HL-60 (cell line): Measurements from ENCODE around the gene AGPAT4.

Experiments used
- DNase-seq, 2 experiments: peaks; one replicate each; pipeline ENCODE4 v3.0.0-alpha.2; 2010 to 2020; ENCODE audit warnings: low read depth in 1 of 2, low spot score in 1 of 2
- H3K27ac ChIP-seq: fragments of 250-450 bp; sonication (Bioruptor Pico); replicated peaks from 2 replicates; pipeline ENCODE4 v1.5.1; 2020; ENCODE audit warnings: mild to moderate bottlenecking, moderate library complexity
- H3K27me3 ChIP-seq: fragments of 250-450 bp; sonication (Bioruptor Pico); 2 replicates; pipeline ENCODE4 v1.5.1; 2021; ENCODE audit warnings: mild to moderate bottlenecking, moderate library complexity; ENCODE audit not compliant: insufficient read depth, poor library complexity, severe bottlenecking
- H3K4me3 ChIP-seq: replicated peaks from 2 replicates; pipeline ENCODE4 v1.5.1; 2011; ENCODE audit warnings: mild to moderate bottlenecking, control low read depth, low read length; ENCODE audit not compliant: insufficient read depth
- GABPA ChIP-seq: IDR thresholded peaks from 2 replicates; pipeline ENCODE4 v1.6.1; 2012; ENCODE audit warnings: low read depth
- POLR2AphosphoS5 ChIP-seq: IDR thresholded peaks from 2 replicates; pipeline ENCODE4 v1.6.1; 2012; ENCODE audit warnings: low read depth
- SPI1 ChIP-seq: IDR thresholded peaks from 2 replicates; pipeline ENCODE4 v1.6.1; 2012; ENCODE audit warnings: low read depth, mild to moderate bottlenecking, borderline replicate concordance
- TF ChIP-seq, protein P1 (sequence below): IDR thresholded peaks from 2 replicates; pipeline ENCODE4 v1.6.1; 2012; ENCODE audit warnings: low read depth; ENCODE audit not compliant: insufficient replicate concordance
- TF ChIP-seq, protein P2 (sequence below): IDR thresholded peaks from one replicate; pipeline ENCODE4 v1.5.1; 2011; ENCODE audit warnings: low read length, control low read depth, inconsistent platforms; ENCODE audit not compliant: insufficient read depth

Gene AGPAT4

DNA sequence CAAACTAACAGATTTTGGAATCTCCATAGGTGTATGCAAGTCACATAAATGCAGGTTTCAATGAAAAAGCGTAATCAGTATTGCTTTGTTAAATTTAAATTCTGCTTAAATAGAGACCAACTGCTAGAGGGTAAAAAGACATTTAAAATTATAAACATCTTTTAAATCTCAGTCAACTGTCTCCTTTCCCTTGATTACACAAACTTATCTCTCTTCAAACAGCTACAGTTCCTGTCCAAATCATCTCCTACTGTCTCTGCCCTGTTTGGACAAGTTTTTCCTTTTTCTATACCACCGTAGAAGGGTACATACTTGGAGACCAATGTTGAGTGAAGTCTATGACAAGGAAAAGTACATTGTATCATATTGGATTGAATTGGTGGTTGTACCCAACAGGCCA, 43.5 kb downstream of the AGPAT4 start:
- TF ChIP-seq GABPA = no peak
- TF ChIP-seq, protein P1, sequence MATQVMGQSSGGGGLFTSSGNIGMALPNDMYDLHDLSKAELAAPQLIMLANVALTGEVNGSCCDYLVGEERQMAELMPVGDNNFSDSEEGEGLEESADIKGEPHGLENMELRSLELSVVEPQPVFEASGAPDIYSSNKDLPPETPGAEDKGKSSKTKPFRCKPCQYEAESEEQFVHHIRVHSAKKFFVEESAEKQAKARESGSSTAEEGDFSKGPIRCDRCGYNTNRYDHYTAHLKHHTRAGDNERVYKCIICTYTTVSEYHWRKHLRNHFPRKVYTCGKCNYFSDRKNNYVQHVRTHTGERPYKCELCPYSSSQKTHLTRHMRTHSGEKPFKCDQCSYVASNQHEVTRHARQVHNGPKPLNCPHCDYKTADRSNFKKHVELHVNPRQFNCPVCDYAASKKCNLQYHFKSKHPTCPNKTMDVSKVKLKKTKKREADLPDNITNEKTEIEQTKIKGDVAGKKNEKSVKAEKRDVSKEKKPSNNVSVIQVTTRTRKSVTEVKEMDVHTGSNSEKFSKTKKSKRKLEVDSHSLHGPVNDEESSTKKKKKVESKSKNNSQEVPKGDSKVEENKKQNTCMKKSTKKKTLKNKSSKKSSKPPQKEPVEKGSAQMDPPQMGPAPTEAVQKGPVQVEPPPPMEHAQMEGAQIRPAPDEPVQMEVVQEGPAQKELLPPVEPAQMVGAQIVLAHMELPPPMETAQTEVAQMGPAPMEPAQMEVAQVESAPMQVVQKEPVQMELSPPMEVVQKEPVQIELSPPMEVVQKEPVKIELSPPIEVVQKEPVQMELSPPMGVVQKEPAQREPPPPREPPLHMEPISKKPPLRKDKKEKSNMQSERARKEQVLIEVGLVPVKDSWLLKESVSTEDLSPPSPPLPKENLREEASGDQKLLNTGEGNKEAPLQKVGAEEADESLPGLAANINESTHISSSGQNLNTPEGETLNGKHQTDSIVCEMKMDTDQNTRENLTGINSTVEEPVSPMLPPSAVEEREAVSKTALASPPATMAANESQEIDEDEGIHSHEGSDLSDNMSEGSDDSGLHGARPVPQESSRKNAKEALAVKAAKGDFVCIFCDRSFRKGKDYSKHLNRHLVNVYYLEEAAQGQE = no peak
- no peak for TF ChIP-seq SPI1
- no peak for TF ChIP-seq POLR2AphosphoS5
- TF ChIP-seq, protein P2, sequence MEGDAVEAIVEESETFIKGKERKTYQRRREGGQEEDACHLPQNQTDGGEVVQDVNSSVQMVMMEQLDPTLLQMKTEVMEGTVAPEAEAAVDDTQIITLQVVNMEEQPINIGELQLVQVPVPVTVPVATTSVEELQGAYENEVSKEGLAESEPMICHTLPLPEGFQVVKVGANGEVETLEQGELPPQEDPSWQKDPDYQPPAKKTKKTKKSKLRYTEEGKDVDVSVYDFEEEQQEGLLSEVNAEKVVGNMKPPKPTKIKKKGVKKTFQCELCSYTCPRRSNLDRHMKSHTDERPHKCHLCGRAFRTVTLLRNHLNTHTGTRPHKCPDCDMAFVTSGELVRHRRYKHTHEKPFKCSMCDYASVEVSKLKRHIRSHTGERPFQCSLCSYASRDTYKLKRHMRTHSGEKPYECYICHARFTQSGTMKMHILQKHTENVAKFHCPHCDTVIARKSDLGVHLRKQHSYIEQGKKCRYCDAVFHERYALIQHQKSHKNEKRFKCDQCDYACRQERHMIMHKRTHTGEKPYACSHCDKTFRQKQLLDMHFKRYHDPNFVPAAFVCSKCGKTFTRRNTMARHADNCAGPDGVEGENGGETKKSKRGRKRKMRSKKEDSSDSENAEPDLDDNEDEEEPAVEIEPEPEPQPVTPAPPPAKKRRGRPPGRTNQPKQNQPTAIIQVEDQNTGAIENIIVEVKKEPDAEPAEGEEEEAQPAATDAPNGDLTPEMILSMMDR = no peak
- no peak overlapping the region for H3K27ac ChIP-seq
- no peaks in the 10 kb centered on the region for H3K27me3 ChIP-seq
- DNase-seq = no peak
- no peak overlapping the region for H3K4me3 ChIP-seq

DNA sequence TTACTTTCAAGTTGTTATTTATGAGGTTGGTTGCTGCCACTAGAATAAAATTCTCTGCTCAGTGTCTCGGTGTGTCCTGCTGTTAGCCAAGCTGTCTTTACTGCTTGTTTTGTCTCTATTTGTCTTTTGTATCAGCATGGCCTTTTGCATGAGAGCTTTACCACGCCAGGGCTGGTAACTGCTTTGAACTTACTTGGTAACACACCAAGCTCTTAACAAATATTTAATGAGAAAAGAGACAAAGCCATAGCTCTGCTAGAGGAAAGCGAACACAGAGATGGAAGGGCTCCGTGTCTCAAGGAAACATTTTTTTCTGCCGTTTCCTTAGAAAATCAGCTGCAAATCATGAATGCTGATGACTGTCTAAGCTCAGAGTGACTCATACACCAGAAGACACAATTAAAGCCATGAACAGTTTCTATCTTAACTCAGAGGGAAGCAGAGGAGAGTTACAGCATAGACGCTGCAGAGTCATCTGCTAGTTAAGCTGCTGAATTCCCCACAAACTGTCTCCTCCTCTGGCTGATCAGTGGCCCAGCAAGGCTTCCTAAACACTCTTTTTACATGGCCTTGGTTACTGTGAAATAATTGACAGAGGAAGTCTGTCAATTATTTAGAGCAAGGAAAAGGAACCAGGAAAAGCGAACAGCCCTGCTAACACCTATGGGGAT, 44.8 kb downstream of the AGPAT4 start:
- no peak for TF ChIP-seq GABPA
- no peak for TF ChIP-seq POLR2AphosphoS5
- TF ChIP-seq, protein P2 = no peak
- TF ChIP-seq SPI1 = no peak
- TF ChIP-seq, protein P1 = no peak
- no peak for DNase-seq
- Histone ChIP-seq H3K4me3 (no peak overlapping the region), H3K27me3 (no peaks in the 10 kb centered on the region), H3K27ac (no peak overlapping the region)

DNA sequence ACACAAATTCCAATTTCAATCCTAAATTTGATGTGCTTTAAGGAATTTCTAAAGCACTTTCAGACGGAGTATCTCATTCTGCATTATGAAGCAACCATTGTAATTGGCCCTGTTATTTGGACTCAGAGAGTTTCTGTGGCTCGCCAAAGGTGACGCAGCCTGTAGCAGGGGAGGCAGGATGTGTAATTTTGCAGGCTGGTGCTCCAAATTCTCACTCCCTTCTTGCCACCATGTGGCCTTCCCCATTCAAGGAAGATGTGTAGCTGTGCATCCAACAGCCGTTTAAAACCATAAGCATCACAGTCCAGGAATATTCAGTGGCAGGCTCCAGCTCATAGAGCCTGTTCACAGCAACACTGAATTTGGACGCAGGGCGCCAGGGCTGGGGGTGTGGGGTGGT, 45.8 kb downstream of the AGPAT4 start:
- no peaks in the 10 kb centered on the region for H3K27me3 ChIP-seq
- H3K4me3 ChIP-seq = no peak overlapping the region
- no peak for DNase-seq
- H3K27ac ChIP-seq = no peak overlapping the region
- TF ChIP-seq, protein P1 = no peak
- TF ChIP-seq GABPA (no peak), POLR2AphosphoS5 (no peak), SPI1 (no peak)
- TF ChIP-seq, protein P2 = no peak
